ENCODE data around the gene ARHGAP8.

GRCh38 chr22:44861245-44861644 is 108.9 kb downstream of the ARHGAP8 start:
- TF ChIP-seq CTCF (IDR thresholded peaks at IDR 0.05) (no peak), POLR2AphosphoS5 (IDR thresholded peaks at IDR 0.05) (no peak)
